Measurements from ENCODE around the gene SOX11.

Gene SOX11

DNA sequence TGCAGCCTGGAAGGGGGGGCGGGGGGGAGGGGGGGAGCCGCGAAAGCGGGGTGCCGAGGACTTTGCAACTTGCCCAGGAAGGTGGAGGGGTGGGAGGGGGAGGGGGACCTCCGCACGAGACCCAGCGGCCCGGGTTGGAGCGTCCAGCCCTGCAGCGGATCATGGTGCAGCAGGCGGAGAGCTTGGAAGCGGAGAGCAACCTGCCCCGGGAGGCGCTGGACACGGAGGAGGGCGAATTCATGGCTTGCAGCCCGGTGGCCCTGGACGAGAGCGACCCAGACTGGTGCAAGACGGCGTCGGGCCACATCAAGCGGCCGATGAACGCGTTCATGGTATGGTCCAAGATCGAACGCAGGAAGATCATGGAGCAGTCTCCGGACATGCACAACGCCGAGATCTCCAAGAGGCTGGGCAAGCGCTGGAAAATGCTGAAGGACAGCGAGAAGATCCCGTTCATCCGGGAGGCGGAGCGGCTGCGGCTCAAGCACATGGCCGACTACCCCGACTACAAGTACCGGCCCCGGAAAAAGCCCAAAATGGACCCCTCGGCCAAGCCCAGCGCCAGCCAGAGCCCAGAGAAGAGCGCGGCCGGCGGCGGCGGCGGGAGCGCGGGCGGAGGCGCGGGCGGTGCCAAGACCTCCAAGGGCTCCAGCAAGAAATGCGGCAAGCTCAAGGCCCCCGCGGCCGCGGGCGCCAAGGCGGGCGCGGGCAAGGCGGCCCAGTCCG, 540 bp downstream of the SOX11 start:
- DNase-seq: no peak

DNA sequence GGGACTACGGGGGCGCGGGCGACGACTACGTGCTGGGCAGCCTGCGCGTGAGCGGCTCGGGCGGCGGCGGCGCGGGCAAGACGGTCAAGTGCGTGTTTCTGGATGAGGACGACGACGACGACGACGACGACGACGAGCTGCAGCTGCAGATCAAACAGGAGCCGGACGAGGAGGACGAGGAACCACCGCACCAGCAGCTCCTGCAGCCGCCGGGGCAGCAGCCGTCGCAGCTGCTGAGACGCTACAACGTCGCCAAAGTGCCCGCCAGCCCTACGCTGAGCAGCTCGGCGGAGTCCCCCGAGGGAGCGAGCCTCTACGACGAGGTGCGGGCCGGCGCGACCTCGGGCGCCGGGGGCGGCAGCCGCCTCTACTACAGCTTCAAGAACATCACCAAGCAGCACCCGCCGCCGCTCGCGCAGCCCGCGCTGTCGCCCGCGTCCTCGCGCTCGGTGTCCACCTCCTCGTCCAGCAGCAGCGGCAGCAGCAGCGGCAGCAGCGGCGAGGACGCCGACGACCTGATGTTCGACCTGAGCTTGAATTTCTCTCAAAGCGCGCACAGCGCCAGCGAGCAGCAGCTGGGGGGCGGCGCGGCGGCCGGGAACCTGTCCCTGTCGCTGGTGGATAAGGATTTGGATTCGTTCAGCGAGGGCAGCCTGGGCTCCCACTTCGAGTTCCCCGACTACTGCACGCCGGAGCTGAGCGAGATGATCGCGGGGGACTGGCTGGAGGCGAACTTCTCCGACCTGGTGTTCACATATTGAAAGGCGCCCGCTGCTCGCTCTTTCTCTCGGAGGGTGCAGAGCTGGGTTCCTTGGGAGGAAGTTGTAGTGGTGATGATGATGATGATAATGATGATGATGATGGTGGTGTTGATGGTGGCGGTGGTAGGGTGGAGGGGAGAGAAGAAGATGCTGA, 1.4 kb downstream of the SOX11 start:
- no peak for DNase-seq

DNA sequence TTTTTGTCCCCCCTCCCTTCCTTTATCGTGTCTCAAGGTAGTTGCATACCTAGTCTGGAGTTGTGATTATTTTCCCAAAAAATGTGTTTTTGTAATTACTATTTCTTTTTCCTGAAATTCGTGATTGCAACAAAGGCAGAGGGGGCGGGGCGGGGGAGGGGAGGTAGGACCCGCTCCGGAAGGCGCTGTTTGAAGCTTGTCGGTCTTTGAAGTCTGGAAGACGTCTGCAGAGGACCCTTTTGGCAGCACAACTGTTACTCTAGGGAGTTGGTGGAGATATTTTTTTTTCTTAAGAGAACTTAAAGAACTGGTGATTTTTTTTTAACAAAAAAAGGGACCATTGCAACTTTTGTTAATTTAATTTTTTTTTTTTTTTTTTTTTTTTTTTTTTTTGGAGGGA, 2.1 kb downstream of the SOX11 start:
- no peak for DNase-seq

DNA sequence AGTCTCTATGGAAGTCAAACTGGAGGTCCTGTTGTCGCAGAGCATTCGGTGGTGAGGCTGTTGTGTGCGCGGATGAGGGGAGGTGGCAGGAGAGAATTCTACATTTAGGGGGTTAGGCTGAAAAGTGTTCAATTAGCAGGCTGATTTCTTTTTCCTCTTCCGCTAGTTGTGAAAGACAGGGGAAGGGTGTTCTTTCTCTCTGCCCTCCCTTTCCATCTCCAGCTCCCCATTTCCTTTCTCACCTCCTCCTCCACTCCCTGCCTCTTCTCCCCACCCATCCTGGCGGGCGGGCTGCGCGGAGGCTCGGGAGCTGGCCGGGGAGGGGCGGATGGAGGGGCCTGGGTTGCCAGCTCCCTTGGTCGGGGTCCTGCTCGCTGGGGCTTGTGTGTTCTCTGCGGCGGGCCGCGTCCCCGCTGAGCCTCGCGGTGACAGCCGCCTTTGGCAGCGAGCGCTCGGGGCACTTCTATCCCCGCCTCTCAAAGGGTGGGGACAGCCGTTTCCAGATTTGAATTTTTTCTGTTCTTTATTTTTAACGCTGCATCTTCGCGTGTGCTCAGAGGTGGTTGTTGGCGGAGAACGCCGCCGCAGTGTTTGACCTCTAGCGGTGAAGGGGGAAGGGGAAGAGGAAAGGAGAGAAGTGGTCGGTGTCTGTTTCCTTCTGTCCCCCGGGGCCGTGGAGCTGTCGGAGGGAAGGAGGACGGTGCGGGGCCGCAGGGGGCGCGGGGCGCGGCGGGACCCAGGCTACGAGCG, 3.6 kb downstream of the SOX11 start:
- DNase-seq: no peak

DNA sequence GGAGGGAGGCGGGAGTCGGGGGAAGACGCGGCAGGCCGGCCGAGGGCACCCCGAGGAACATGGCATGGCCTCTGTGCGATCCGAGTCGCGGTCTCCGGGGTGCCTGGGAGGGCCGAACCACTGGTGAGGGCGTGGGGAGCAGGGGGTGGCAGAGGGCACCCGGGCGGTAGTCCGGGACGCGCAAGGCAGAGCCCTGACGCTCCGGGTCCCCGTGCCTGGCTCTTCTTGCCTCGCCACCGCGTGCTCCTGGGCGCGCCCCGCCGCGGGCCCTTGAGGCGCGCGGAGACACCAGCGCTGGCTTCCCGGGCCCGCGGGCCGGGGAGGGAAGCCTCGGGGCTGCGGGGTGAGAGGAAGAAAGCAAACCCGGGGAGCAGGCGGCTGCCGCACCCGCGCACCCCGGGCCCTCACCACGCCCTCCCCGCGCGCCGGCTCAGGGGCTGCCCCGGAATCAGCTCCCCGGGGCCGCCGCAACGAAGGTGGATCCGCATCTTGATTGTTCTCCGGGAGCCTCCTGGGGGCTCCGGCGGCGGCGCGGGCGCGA, 4.3 kb downstream of the SOX11 start:
- DNase-seq: no peak

DNA sequence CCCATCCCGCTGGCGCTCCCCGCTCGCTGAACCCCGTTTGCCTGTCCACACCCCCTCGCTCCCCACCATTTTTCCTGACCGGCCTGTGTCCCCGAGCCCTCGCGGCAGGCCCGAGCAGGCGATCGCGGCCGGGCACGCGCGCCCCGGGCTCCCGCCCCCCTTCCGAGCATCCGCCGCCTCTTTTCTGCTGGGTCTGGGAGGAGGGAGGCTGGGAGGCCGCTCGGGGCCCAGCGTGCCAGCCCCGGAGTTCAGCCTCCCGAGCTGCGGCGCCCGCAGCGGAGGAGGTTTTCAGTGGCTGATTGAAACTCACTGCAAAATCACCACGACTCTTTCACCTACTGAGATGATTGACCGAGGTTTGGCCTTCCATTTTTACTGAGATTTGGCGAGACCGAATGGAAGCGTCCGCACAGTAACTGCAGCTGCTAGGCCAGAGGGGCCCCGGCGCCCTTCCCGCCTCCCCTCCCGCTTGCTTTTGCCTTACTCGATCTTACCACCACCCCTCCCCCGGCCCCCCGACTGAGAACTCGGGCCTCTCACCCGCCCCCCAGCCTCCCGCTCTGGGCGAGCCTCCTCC, 4.8 kb downstream of the SOX11 start:
- no peak for DNase-seq

DNA sequence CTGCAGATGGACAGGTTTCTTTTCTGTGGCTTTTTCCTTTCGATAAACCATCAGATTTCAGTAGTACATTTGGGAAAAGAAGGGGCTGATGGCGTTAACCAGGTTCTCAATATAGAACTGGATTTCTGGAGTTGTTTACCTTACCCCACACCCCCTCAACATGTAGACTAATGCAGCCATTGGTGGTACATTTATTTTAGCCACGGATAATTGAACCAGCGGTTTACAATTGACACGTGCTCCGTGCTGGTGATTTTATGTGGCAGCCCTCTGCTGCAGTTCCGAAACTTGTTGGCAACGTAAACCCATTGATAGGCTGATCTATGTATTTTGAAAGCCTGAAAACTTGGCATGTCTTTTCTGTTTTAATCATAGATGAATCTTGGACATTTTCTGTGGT, 5.4 kb downstream of the SOX11 start:
- DNase-seq: no peak

DNA sequence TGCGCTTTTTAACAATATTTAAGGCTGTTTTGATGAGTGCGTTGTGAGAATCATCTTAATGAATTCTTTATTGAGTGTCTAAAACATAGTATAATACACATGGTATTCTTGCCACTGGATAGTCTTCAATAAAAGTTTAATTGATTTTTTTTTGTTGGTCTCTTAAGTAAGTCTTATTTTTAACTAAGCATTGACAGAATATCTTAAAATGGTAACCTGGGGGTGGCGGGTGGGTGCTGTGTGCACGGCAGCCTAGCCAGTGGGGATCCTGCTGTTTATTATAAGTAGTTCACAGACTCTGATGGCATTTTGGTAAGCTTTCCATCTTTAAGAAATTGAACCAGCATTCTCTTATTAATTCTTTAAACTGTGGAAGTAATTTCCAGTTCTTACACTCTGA, 6.0 kb downstream of the SOX11 start:
- no peak for DNase-seq

DNA sequence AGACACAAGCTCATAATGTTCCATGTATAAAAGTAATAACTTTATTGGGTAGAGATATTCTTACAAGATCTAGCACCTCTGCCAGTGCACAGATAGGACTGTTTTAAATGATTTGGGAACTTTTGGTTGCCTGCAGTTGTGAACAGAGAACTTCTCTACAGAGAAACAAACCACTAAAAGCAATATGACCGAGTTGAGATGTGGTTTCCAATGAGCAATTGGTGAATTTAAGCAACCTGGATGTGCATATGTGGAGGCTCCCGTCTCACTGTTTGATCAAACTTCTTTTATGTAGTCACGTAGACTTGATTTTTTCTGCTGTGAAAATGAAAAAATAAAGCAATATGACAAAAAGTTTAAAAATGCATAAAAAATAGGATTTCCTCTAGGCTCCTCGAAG, 7.8 kb downstream of the SOX11 start:
- DNase-seq: no peak

DNA sequence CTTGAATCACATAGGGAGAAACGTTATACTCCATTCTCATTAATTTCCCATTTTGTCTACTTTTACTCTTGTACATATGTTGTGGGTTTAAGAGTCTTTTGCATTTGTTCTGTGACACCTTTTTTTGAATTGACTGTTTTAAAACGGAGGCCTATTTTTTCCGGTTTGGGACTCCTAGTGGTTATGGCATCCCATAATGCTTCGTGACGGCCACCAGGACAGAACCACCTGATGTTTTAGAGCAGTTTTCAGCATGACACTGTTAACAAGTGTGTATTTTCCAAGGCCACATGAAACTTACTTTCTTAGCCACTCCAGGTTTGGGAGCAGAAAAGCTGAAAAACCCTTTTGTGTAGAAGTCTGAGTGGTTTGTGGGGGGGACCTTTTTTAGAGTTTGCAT, 8.4 kb downstream of the SOX11 start:
- no peak for DNase-seq

DNA sequence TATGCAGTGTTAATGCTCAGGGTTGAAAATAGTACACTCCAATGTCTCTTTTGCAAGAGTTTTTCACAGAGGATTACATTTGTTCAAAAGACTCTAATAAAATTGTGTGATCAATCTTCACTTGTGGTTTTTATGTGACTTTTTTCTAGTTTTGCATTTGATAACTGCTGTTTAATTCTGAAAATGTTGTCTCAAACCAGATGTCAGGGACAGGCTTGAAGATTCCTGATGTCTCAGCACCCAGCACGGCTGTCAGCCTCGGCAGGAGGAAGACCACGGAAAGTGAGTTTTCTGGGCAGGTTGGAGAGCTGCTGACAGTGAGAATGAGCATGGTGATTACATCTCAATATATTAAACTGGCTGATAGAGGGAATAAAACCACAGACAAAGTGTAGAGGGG, 9.1 kb downstream of the SOX11 start:
- DNase-seq: no peak

DNA sequence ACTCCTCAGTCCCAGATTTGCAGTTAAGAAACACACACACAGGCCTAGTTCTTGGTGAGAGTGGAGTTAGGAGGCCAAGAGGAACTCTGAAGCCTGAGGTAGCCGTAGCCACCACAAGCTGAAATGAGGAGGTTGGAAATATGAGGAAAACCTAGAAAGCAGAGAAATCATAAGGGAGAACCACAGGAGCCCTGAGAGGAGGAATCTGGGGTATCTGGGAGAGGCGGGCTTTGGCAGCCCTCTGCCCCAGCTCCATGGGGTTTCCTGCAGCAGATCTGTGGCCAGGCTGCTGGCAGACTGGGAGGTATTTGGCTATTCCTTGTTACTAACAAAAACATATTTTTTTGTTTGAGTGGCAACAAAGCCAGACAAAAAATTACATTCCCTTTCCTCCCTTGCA, 11.0 kb downstream of the SOX11 start:
- DNase-seq: no peak

DNA sequence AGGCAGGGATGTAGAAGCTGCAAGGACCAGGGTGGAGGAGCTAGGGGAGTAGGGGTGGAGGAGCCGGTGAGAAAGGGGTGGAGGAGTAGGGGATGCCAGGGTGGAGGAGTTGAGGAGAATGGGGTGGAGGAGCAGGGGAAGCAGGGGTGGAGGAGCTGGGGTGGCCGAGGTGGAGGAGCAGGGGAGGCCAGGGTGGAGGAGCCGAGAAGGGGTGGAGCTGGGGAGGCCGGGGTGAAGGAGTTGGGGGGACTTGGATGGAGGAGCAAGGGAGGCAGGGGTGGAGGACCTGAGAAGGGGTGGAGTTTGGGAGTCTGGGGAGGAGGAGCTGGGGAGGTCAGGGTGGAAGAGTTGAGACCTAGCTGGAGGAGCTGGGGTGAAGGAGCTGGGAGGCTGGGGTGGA, 13.3 kb downstream of the SOX11 start:
- no peak for DNase-seq

DNA sequence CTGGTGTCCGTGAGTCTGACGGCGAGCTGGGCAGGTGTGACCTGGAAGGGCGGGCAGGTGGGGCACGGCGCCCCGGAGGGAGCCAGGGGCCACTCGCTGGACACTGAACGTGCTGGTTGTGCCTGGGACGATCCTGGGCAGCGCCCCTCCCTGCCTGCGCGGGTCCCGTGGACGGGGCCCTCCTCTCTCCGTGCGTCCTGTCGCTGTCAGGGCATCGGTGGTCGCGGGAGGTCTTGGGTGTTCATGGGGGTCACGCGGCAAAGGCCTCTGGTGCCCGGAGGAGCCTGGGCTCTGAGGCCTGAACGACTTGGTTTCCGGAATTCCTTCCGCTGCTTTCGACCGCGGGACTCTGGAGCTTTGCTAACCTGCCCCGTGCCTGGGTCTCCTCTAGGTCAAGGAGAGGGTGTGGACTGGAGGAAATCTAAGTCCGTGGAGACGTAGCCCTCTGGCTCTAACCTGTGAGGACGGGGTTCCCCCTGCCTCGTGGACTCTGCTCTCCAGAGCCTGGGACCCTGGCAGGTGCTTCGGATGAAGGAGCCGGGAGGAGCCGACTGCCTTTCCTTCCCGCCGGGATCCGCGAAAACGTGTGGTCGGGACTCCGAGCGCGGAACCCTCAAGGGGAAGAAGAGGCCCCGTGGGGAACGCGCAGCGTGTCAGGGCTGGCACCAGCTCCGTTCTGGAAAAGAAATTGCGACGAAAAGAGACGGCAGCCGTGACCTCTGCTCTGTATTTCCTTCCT, 14.7 kb downstream of the SOX11 start:
- DNase-seq: no peak

DNA sequence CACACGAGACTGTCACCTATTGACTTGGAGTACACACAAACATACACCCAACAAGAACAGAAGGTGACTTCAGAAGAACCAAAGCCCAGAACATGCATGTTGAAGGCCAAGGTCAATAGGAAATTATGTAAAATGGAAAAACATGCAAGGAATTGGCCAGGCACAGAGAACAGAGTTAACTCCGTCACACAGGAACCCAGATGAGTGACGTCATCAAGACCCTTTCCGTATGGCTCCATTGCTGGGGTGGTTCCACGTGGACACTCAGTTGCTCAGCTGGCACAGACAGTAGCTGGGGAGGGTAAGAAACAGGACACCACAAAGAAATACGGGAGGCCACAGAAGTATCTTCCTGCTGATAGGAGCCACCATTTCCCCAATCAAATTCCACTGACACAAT, 18.4 kb downstream of the SOX11 start:
- DNase-seq: no peak

DNA sequence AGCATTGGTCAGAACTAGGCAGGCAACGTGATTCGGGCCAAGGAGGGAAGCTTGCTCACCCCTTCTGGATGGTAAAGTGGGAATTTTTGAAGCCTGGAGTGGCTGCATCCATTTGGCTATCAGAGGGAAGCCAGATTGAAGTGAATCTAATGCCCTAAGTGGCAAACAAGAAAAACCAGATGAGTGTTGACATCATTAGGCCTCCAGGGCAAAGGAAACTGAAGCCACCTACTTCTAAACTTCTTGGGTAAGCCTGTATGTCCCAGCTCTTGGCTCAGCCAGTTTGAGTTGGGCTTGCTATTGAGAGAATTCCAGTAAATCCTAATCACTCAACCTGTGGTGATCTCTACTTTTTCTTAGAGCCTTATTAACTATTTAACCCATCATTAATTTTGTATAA, 20.9 kb downstream of the SOX11 start:
- no peak for DNase-seq

DNA sequence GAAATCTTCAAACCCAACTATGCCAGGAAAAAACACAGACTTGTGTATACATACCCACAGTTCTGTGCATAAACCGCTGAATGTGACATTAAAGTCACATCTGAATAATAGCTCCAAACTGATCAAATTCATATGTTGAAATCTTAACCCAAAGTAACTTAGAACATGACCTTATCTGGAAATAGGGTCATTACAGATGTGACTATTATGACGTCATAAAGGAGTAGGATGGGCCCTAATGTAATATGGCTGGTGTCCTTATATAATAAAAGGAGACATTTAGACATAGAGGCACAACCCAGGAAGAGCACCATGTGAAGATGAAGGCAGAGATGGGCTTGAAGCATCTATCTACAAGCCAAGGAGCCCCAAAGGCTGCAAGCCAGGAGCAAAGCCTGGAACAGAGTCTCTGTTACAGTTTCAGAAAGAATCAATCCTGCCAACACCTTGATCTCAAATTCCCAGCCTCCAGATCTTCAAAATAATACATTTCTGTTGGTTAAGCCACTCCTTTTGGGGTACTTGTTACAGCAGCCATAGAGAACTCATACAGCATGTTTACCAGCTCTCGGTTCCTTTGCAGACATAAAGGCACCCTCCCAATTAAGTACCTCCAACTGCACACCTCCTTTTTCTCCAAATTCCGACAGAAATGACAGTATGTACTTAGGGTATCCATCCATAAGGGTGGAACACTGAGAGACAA, 27.6 kb downstream of the SOX11 start:
- DNase-seq: no peak

DNA sequence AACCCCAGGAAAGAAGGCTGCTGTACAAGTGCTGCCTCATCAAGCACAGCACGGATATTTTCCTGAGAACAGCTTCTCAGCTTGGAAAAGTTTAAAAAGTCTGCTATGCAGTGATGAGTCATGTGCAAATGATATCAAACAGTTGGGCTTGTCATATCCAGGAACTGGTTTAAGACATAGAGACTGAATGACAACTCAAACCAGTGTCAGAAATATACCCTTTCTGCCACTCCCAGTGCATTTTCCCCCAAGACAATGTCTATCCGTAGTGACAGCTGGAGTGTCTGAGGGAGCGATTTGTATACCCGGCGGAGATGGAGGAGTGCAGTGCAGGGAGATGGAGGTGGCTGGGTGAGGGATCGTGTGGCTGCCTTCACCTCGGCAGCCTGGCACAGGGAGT, 28.2 kb downstream of the SOX11 start:
- DNase-seq: no peak

DNA sequence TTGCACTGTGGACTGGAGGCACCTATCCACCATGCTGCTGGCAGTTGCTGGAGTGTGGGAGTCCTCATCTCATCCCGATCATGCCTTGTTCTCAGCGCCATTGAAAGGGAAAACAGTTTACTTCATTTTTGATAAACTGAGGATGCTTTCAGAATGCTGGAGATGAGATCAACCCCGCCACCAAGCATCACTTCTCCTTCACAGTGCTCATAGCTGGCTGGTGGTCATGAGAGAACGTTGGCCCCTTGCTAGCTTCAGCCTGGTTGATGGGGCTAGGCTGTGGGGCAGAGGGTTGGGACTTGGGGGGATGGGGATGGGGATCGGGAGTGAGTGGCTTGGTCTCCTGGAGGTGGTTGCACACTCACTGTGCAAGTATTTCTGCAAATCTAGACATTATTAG, 30.1 kb downstream of the SOX11 start:
- DNase-seq: no peak

DNA sequence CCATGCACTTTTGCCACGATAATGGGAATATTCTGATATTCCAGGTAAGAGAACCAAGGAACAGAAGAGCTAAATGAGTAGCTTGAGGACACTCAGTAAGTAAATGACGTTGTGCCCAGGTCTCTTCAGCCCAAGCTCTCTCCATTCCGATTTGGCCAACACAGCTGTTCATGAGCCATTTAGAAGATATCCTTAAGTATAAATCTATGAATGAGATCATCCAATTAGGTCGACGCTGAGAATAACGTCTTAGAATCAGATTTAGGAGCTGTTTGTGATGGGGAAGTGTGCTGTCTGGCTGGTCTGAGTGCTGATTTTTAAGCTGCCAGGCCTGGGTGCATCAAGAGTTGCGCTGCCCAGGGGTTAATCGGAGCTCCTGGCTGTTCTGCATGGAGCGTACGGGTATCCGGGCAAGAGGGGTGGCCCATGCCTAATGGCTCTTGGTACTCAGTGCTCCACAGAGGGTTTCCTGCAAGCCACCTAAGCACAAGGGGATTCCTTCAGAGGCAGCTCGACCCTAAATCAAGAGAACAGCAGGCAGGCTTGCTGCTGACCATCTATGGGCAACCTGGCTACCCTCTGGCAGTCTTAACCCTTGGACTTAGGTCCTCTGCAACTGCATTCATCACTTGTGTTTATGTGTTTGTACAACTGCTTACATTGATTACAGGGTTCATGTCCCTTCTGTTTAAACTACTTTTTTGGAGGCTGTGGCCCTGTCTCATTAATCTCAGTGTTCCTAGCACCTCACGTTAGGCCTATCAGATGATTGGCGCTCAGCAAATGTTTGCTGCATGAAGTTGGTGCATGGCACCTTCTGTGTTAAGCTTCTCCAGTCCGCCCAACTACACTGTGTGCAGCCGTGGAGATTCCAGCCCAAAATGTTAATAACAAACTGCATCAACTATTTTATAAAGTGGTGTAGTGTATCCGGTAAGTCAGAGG, 31.9 kb downstream of the SOX11 start:
- DNase-seq: no peak

Measured in effector CD4-positive, alpha-beta T cell (primary cell).